PC-3 (cell line): ENCODE data around the gene C1orf198. TPM values are rescaled to one million over a fixed set of nuclear protein-coding genes. Genes with fewer than 3 reads are reported as not detected.

Experiments
- ATAC-seq: fragments of 200-7000 bp; cut with Tn5 transposase; 2 replicates; pipeline ENCODE4 v1.9.1; 2020; ENCODE audit warnings: mild to moderate bottlenecking, moderate library complexity
- BruUV-seq: library from RNA; stranded (reverse); fragments of 400-500 nt; replicated peaks from 2 replicates; lab custom pipeline; 2021; lab: Mats Ljungman, UMichigan
- CTCF ChIA-PET: fragments of 300-600 bp; sonication (Branson Sonifier 250); formaldehyde crosslinking; loops from one replicate; lab custom pipeline; 2022; ENCODE audit warnings: antibody characterized with exemption; lab: Charles Lee
- POLR2A ChIA-PET: fragments of 300-600 bp; sonication (Branson Sonifier 250); formaldehyde crosslinking; loops from one replicate; lab custom pipeline; 2022; ENCODE audit warnings: antibody characterized with exemption; ENCODE audit not compliant: unreplicated experiment; lab: Charles Lee
- DNase-seq: peaks from one replicate; pipeline ENCODE4 v3.0.0-alpha.2; 2015
- H2AFZ ChIP-seq: fragments of 300-600 bp; sonication (generic); 2 replicates; pipeline ENCODE4 v1.6.0; 2016; ENCODE audit warnings: antibody characterized with exemption, low read length
- H3F3A ChIP-seq: fragments of 300-600 bp; sonication (generic); one replicate; pipeline ENCODE4 v1.6.0; 2017; ENCODE audit warnings: antibody characterized with exemption, low read length, control low read depth, mild to moderate bottlenecking; ENCODE audit not compliant: unreplicated experiment
- H3K27ac ChIP-seq: fragments of 300-600 bp; sonication (generic); 2 replicates; pipeline ENCODE4 v1.5.1; 2016; ENCODE audit warnings: mild to moderate bottlenecking, low read length
- H3K27me3 ChIP-seq: fragments of 300-600 bp; sonication (generic); 2 replicates; pipeline ENCODE4 v1.6.1; 2016; ENCODE audit warnings: low read length, mixed read lengths
- H3K36me3 ChIP-seq: fragments of 300-600 bp; sonication (generic); 2 replicates; pipeline ENCODE4 v1.6.1; 2016; ENCODE audit warnings: low read depth, mixed run types, low read length, mixed read lengths
- H3K4me1 ChIP-seq: fragments of 300-600 bp; sonication (generic); 2 replicates; pipeline ENCODE4 v1.5.1; 2016; ENCODE audit warnings: low read length; ENCODE audit not compliant: insufficient read depth
- H3K4me2 ChIP-seq: fragments of 300-600 bp; sonication (generic); 2 replicates; pipeline ENCODE4 v1.6.0; 2016; ENCODE audit warnings: low read length
- H3K4me3 ChIP-seq: fragments of 300-600 bp; sonication (generic); 2 replicates; pipeline ENCODE4 v1.5.1; 2016; ENCODE audit warnings: mild to moderate bottlenecking, low read length, mixed read lengths
- H3K79me2 ChIP-seq: fragments of 300-600 bp; sonication (generic); 2 replicates; pipeline ENCODE4 v1.6.1; 2017; ENCODE audit warnings: low read length, mixed read lengths
- H3K9ac ChIP-seq: fragments of 300-600 bp; sonication (generic); 2 replicates; pipeline ENCODE4 v1.6.0; 2016; ENCODE audit warnings: mild to moderate bottlenecking, low read length
- H3K9me2 ChIP-seq: fragments of 300-600 bp; sonication (generic); replicated peaks from 2 replicates; pipeline ENCODE4 v1.6.1; 2016; ENCODE audit warnings: mixed run types, low read length, mixed read lengths
- H3K9me3 ChIP-seq: fragments of 300-600 bp; sonication (generic); 2 replicates; pipeline ENCODE4 v1.6.1; 2016; ENCODE audit warnings: low read length, mixed read lengths
- H4K20me1 ChIP-seq: fragments of 300-600 bp; sonication (generic); 2 replicates; pipeline ENCODE4 v1.6.1; 2016; ENCODE audit warnings: low read length, mixed read lengths
- CTCF ChIP-seq: fragments of 300-600 bp; sonication (generic); conservative IDR thresholded peaks from 2 replicates; pipeline ENCODE4 v1.5.1; 2017; ENCODE audit warnings: antibody characterized with exemption, low read depth, mild to moderate bottlenecking, low read length
- EZH2 ChIP-seq: fragments of 300-600 bp; sonication (generic); IDR thresholded peaks from one replicate; pipeline ENCODE4 v1.6.1; 2017; ENCODE audit warnings: antibody characterized with exemption, mild to moderate bottlenecking, low read length; ENCODE audit not compliant: unreplicated experiment
- EZH2phosphoT487 ChIP-seq: fragments of 300-600 bp; sonication (generic); IDR thresholded peaks from 2 replicates; pipeline ENCODE4 v1.6.1; 2018; ENCODE audit warnings: mild to moderate bottlenecking, antibody characterized with exemption, low read length, borderline replicate concordance
- intact Hi-C: fragments of 100-400 bp; cut with micrococcal nuclease; formaldehyde crosslinking; loops from 2 replicates; pipeline ENCODE4 v1.9.0; 2023
- total RNA-seq: library from RNA; depleted of rRNA; stranded (reverse); fragments of >200 nt; gene quantifications from 2 replicates; pipeline ENCODE4 v1.2.3, GENCODE V29; 2014

C1orf198 gene
- total RNA-seq, 1 experiment from 2014 or later = 24.8 TPM

GRCh38 chr1:230901671-230902070, 33.4 kb upstream of the C1orf198 start:
- intact Hi-C loops = no loop called here
- POLR2A ChIA-PET = no interaction called here

GRCh38 chr1:230900984-230901383, 32.7 kb upstream of the C1orf198 start:
- ATAC-seq = no peak
- ChIA-PET CTCF (interaction anchor here (0.6 kb wide), 1 partner anchor 305 kb away, joined by 5 read pairs; no protein-coding TSS in a partner anchor), POLR2A (no interaction called here)
- H3K9me2 ChIP-seq = no peaks in the 10 kb centered on the region
- no peaks in the 10 kb centered on the region for H3K9me3 ChIP-seq
- H3K4me2 ChIP-seq = no peak overlapping the region
- no peaks in the 10 kb centered on the region for H3K27me3 ChIP-seq
- TF ChIP-seq EZH2 = no peak
- no peak for TF ChIP-seq EZH2phosphoT487
- no peak for TF ChIP-seq CTCF
- H3K4me1 ChIP-seq = no peaks in the 10 kb centered on the region
- no peak overlapping the region for H2AFZ ChIP-seq
- intact Hi-C loops = no loop called here
- H3K27ac ChIP-seq = no peak overlapping the region
- H3K79me2 ChIP-seq = no peaks in the 10 kb centered on the region
- BruUV-seq = no TSS peak
- no peak overlapping the region for H3K4me3 ChIP-seq
- DNase-seq = no peak
- H4K20me1 ChIP-seq = no peaks in the 10 kb centered on the region
- no peaks in the 10 kb centered on the region for H3K36me3 ChIP-seq
- no peaks in the 10 kb centered on the region for H3F3A ChIP-seq
- no peak overlapping the region for H3K9ac ChIP-seq

More at GRCh38 chr1:230901671-230902070, 33.4 kb upstream of the C1orf198 start:
- Histone ChIP-seq H4K20me1 (no peaks in the 10 kb centered on the region), H3K9me3 (no peaks in the 10 kb centered on the region), H3K36me3 (no peaks in the 10 kb centered on the region), H3K9ac (no peak overlapping the region), H3F3A (no peaks in the 10 kb centered on the region), H2AFZ (no peak overlapping the region), H3K27me3 (no peaks in the 10 kb centered on the region), H3K79me2 (no peaks in the 10 kb centered on the region), H3K9me2 (no peaks in the 10 kb centered on the region), H3K4me2 (no peak overlapping the region), H3K27ac (no peak overlapping the region), H3K4me3 (no peak overlapping the region), H3K4me1 (no peaks in the 10 kb centered on the region)
- CTCF ChIA-PET = no interaction called here
- TF ChIP-seq CTCF (no peak), EZH2phosphoT487 (no peak), EZH2 (no peak)
- no TSS peak for BruUV-seq
- no peak for ATAC-seq
- no peak for DNase-seq

- POLR2A ChIA-PET = no interaction called here
- Histone ChIP-seq H4K20me1 (no peaks in the 10 kb centered on the region), H3K9ac (no peak overlapping the region), H3K4me2 (no peak overlapping the region), H3K9me2 (no peaks in the 10 kb centered on the region), H2AFZ (no peak overlapping the region), H3K36me3 (no peaks in the 10 kb centered on the region), H3K9me3 (no peaks in the 10 kb centered on the region), H3K4me1 (no peaks in the 10 kb centered on the region), H3K27ac (no peak overlapping the region), H3F3A (no peaks in the 10 kb centered on the region), H3K79me2 (no peaks in the 10 kb centered on the region), H3K27me3 (peaks cover 6% of the 10 kb centered on the region; the same call in 1 of the 2 replicates), H3K4me3 (no peak overlapping the region)
- ATAC-seq (no peak), DNase-seq (no peak)
- intact Hi-C loops = no loop called here
- no TSS peak for BruUV-seq
- no peak for TF ChIP-seq CTCF
- CTCF ChIA-PET = no interaction called here
These were observed 31.5 kb upstream of the C1orf198 start for GRCh38 chr1:230899841-230900251.
